ENCODE measurements around the gene CAMKK2. TPM values are rescaled to one million over a fixed set of nuclear protein-coding genes. Genes with fewer than 3 reads are reported as not detected.

Gene CAMKK2
- total and polyA plus RNA-seq, 2 of the 13 experiments (the other 11 are each of a cell fraction or from before 2014, with no cell fraction given): 18.8 to 20.0 TPM

DNA sequence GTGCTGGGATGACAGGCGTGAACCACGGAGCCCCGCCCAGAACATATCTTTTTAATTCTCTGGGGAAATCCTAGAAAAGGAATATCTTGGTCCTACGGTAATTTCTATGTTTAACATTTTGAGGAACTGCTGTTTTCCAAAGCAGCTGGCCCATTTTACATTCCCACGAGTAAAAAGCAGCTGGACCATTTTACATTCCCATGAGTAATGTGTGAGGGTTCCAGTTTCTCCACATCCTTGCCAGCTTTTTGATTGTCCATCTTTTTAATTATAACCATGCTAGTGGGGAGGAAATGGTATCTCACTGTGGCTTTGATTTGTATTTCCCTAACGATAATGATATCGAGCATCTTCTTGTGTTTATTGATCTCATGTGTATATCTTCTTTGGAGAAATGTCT lies 91.0 kb downstream of the CAMKK2 start:
- no peak for FAIRE-seq
- in situ Hi-C loops (cut with HindIII; ENCODE audit: extremely low pct_ligation_motif_present, low pct_unique_long_range_greater_than_20kb): no loop called here
- no TSS peak for BruUV-seq (replicated peaks)

More for the DNA sequence above, 91.0 kb downstream of the CAMKK2 start:
- Histone ChIP-seq H4K20me1 (ENCODE audit: insufficient read depth, low read length) (no peaks in the 10 kb centered on the region), H3K9me3 (ENCODE audit: low read length) (no peaks in the 10 kb centered on the region), H3K27me3 (ENCODE audit: control insufficient read depth in 1 of 2, insufficient read depth in 2 of 2, low read length in 2 of 2) (peaks cover 0 to 2% of the 10 kb centered on the region in 2 experiments; a peak in 1 of 5 replicates), H3K79me2 (ENCODE audit: insufficient read depth, low read length) (no peaks in the 10 kb centered on the region), H3K4me1 (ENCODE audit: insufficient read depth, low read length) (peaks cover 18% of the 10 kb centered on the region), H3K4me3 (replicated peaks in 1 of 3; ENCODE audit: insufficient read depth in 1 of 3, low read depth in 2 of 3, low read length in 3 of 3) (no peak overlapping the region), H3K9ac (ENCODE audit: insufficient read depth, low read depth, low read length) (no peak overlapping the region), H2AFZ (ENCODE audit: low read length) (no peak overlapping the region), H3K36me3 (replicated peaks in 1 of 2; ENCODE audit: control insufficient read depth in 1 of 2, insufficient read depth in 2 of 2, low read length in 2 of 2) (no peaks in the 10 kb centered on the region), H3K4me2 (ENCODE audit: low read depth, low read length) (no peak overlapping the region), H3K27ac (ENCODE audit: extremely low read length, insufficient read depth, low read length) (no peak overlapping the region)
- TF ChIP-seq HMGA1 (CRISPR knock-in tag; conservative IDR thresholded peaks at IDR 0.05): no peak
- TF ChIP-seq AFF4 (CRISPR knock-in tag; IDR thresholded peaks at IDR 0.05): no peak
- no peak for TF ChIP-seq ZNF335 (CRISPR knock-in tag; IDR thresholded peaks at IDR 0.05)
- ChIA-PET CTCF (ENCODE audit: low intra/inter-chr PET ratio, low total read pairs) (no interaction called here), POLR2A (no interaction called here)
- 70% methylated on average over 7 of the region's 7 CpGs for WGBS (ENCODE audit: low lambda C conversion rate)
- ATAC-seq: no peak
- intact Hi-C loops (cut with micrococcal nuclease; ENCODE audit: unreplicated experiment): no loop called here
- DNase-seq (ENCODE audit: low spot score): no peak
